Prostate gland (tissue), 2 donors: ENCODE results near the gene ANKRD9.

Experiments used
- CTCF ChIP-seq, 4 experiments: fragments of 200-600 bp in 2 of 4; fragments of 450-650 bp in 2 of 4; sonication (generic) in 2 of 4; IDR thresholded peaks; 1 replicate in 3 of 4; 2 replicates in 1 of 4; pipeline ENCODE4 v1.5.1; 2016 to 2019; ENCODE audit warnings: antibody characterized with exemption in 4 of 4, mild to moderate bottlenecking in 2 of 4, moderate library complexity in 2 of 4
- POLR2A ChIP-seq: fragments of 450-650 bp; IDR thresholded peaks from one replicate; pipeline ENCODE4 v1.6.1; 2016; ENCODE audit warnings: antibody characterized with exemption, mild to moderate bottlenecking
- POLR2AphosphoS5 ChIP-seq: sonication (generic); formaldehyde crosslinking; IDR thresholded peaks from one replicate; pipeline ENCODE4 v1.6.1; 2017; ENCODE audit warnings: antibody characterized with exemption

- TF ChIP-seq POLR2A (no peak), CTCF (IDR thresholded peaks at IDR 0.05) (no peak), POLR2AphosphoS5 (no peak)
These were observed 22.4 kb downstream of the ANKRD9 start for GRCh38 chr14:102487204-102487577.
